DOHH2 (cell line): Measurements from ENCODE around the gene SH3GL3.

Source experiments
- H3F3A ChIP-seq: fragments of 200-600 bp; sonication (generic), shearing (Covaris generic); 2 replicates; pipeline ENCODE4 v1.6.0; 2016; ENCODE audit warnings: antibody characterized with exemption, mild to moderate bottlenecking; ENCODE audit not compliant: control insufficient read depth, insufficient read depth
- H3K27ac ChIP-seq: fragments of 200-600 bp; sonication (generic); 2 replicates; pipeline ENCODE4 v1.5.1; 2014; ENCODE audit warnings: low read depth, mild to moderate bottlenecking, low read length, moderate library complexity
- H3K27me3 ChIP-seq: fragments of 200-600 bp; sonication (generic); 2 replicates; pipeline ENCODE4 v1.6.1; 2014; ENCODE audit warnings: mild to moderate bottlenecking, low read length, mixed read lengths; ENCODE audit not compliant: control insufficient read depth
- H3K36me3 ChIP-seq: fragments of 200-600 bp; sonication (generic); 2 replicates; pipeline ENCODE4 v1.6.1; 2014; ENCODE audit warnings: mild to moderate bottlenecking, low read length, moderate library complexity, mixed read lengths; ENCODE audit not compliant: control insufficient read depth
- H3K4me1 ChIP-seq: fragments of 200-600 bp; sonication (generic); 2 replicates; pipeline ENCODE4 v1.6.1; 2014; ENCODE audit warnings: mild to moderate bottlenecking, low read length, mixed read lengths; ENCODE audit not compliant: control insufficient read depth
- H3K4me2 ChIP-seq: fragments of 200-600 bp; sonication (generic); 2 replicates; pipeline ENCODE4 v1.6.0; 2014; ENCODE audit warnings: mild to moderate bottlenecking, low read length, moderate library complexity
- H3K4me3 ChIP-seq: fragments of 200-600 bp; sonication (generic); 2 replicates; pipeline ENCODE4 v1.5.1; 2014; ENCODE audit warnings: mild to moderate bottlenecking, low read length, mixed read lengths
- H3K79me2 ChIP-seq: fragments of 200-600 bp; sonication (generic); 2 replicates; pipeline ENCODE4 v1.6.1; 2014; ENCODE audit warnings: mild to moderate bottlenecking, low read length, mixed read lengths; ENCODE audit not compliant: control insufficient read depth
- H3K9me2 ChIP-seq: fragments of 200-600 bp; sonication (generic); replicated peaks from 2 replicates; pipeline ENCODE4 v1.6.1; 2014; ENCODE audit warnings: mild to moderate bottlenecking, low read length, mixed read lengths; ENCODE audit not compliant: control insufficient read depth
- H3K9me3 ChIP-seq: fragments of 200-600 bp; sonication (generic); 2 replicates; pipeline ENCODE4 v1.6.1; 2014; ENCODE audit warnings: antibody characterized with exemption, low read length, mixed read lengths; ENCODE audit not compliant: control insufficient read depth, insufficient read depth
- H4K20me1 ChIP-seq: fragments of 200-600 bp; sonication (generic); 2 replicates; pipeline ENCODE4 v1.6.0; 2014; ENCODE audit warnings: low read depth, mild to moderate bottlenecking, antibody characterized with exemption, low read length, moderate library complexity; ENCODE audit not compliant: control insufficient read depth, insufficient read depth
- CTCF ChIP-seq: fragments of 200-600 bp; sonication (generic); IDR thresholded peaks from one replicate; pipeline ENCODE4 v1.5.1; 2014; ENCODE audit warnings: antibody characterized with exemption, mild to moderate bottlenecking, low read depth, low read length; ENCODE audit not compliant: poor library complexity, severe bottlenecking
- EZH2phosphoT487 ChIP-seq: fragments of 200-600 bp; sonication (generic); IDR thresholded peaks from 2 replicates; pipeline ENCODE4 v1.6.1; 2017; ENCODE audit warnings: borderline replicate concordance, mild to moderate bottlenecking, antibody characterized with exemption, low read length, moderate library complexity, mixed read lengths

Gene SH3GL3

GRCh38 chr15:83477172-83477807, 30.1 kb downstream of the SH3GL3 start:
- Histone ChIP-seq H3K9me3 (no peaks in the 10 kb centered on the region), H4K20me1 (no peaks in the 10 kb centered on the region), H3K4me1 (no peaks in the 10 kb centered on the region), H3K4me2 (no peak overlapping the region), H3K9me2 (no peaks in the 10 kb centered on the region), H3K4me3 (no peak overlapping the region), H3K79me2 (no peaks in the 10 kb centered on the region), H3F3A (no peaks in the 10 kb centered on the region), H3K27ac (no peak overlapping the region), H3K36me3 (no peaks in the 10 kb centered on the region), H3K27me3 (no peaks in the 10 kb centered on the region)
- no peak for TF ChIP-seq CTCF
- TF ChIP-seq EZH2phosphoT487 = no peak

GRCh38 chr15:83477808-83478537, 30.8 kb downstream of the SH3GL3 start:
- Histone ChIP-seq H3F3A (no peaks in the 10 kb centered on the region), H3K9me2 (no peaks in the 10 kb centered on the region), H3K27me3 (no peaks in the 10 kb centered on the region), H3K36me3 (no peaks in the 10 kb centered on the region), H3K4me2 (no peak overlapping the region), H3K9me3 (no peaks in the 10 kb centered on the region), H3K4me3 (no peak overlapping the region), H3K27ac (no peak overlapping the region), H4K20me1 (no peaks in the 10 kb centered on the region), H3K79me2 (no peaks in the 10 kb centered on the region), H3K4me1 (no peaks in the 10 kb centered on the region)
- TF ChIP-seq CTCF (no peak), EZH2phosphoT487 (no peak)

GRCh38 chr15:83483612-83484011, 36.5 kb downstream of the SH3GL3 start:
- TF ChIP-seq CTCF = no peak
- no peak for TF ChIP-seq EZH2phosphoT487
- Histone ChIP-seq H3K4me1 (no peaks in the 10 kb centered on the region), H3K9me3 (no peaks in the 10 kb centered on the region), H3K79me2 (no peaks in the 10 kb centered on the region), H3K4me3 (no peak overlapping the region), H3K9me2 (no peaks in the 10 kb centered on the region), H3F3A (no peaks in the 10 kb centered on the region), H4K20me1 (no peaks in the 10 kb centered on the region), H3K4me2 (no peak overlapping the region), H3K27me3 (no peaks in the 10 kb centered on the region), H3K36me3 (no peaks in the 10 kb centered on the region), H3K27ac (no peak overlapping the region)
